ENCODE measurements around the gene TMA7. TPM values are rescaled to one million over a fixed set of nuclear protein-coding genes. Genes with fewer than 3 reads are reported as not detected.

TMA7 gene
- total and polyA plus RNA-seq, 9 of the 15 experiments (the other 6 are each of a cell fraction or from before 2014, with no cell fraction given): 209 to 1,003 (median 486) TPM

DNA sequence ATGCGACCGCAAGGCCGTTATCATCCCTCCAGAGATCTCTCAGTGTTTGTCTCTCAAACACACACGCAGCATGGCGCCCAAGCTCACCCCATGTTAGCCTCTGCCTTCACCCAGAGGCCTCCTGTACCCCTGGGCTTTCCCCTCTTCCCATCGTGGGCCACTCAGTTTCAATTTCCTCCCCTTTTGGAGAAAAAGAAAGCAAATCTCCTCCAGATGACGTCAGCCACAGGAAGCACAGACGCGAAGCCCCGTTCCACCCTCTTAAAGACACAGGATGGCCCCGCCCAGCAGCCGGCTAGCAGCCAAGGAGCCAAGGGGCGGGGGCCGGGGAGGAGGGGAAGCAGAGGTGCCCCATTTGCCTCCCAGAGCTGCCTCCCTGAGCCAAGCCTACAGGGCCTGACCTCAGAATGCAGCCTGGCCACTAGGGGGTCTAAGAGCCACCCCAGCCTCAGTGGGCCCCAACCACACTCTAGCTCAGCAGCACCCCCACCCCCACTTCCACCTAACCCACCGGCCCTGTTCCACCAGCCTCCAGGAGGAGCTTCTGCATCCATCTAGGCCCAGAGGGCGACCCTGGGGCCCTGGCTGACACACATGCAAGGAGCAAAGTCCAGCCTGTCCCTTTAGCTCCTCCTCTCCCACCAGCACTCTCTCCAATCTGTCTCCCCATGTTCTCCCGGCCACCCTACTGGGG, 33.0 kb downstream of the TMA7 start (continued):
- TF ChIP-seq ID3 (CRISPR knock-in tag; IDR thresholded peaks at IDR 0.05) (no peak), ID3 (tag; IDR thresholded peaks at IDR 0.05) (0 out of 2 replicates have a peak, but pooled peaks have one; percentile 40), NR0B1 (IDR thresholded peaks at IDR 0.05; ENCODE audit: partially characterized antibody) (no peak), ZNF175 (CRISPR knock-in tag; IDR thresholded peaks at IDR 0.05; ENCODE audit: low read depth) (no peak), TEAD4 (IDR thresholded peaks at IDR 0.05; ENCODE audit: low read length) (0 out of 2 replicates have a peak, but pooled peaks have one; percentile 22), TEAD4 (CRISPR knock-in tag; IDR thresholded peaks at IDR 0.05; ENCODE audit: borderline replicate concordance) (no peak), MYC (IDR thresholded peaks at IDR 0.05; ENCODE audit: low read depth, low read length) (peak; percentile 74), MYC (CRISPR knock-in tag; IDR thresholded peaks at IDR 0.05; ENCODE audit: borderline replicate concordance, low read depth) (no peak), MXI1 (IDR thresholded peaks at IDR 0.05; ENCODE audit: low read depth, low read length) (no peak), MEF2A (IDR thresholded peaks at IDR 0.05; ENCODE audit: control insufficient read depth, low read depth, low read length) (no peak), ZNF165 (CRISPR knock-in tag; IDR thresholded peaks at IDR 0.05; ENCODE audit: borderline replicate concordance) (no peak), RBM39 (optimal IDR thresholded peaks at IDR 0.05; ENCODE audit: low read depth, low read length) (peak; percentile 45), NRF1 (conservative IDR thresholded peaks at IDR 0.05 in 1 of 2, IDR thresholded peaks at IDR 0.05 in 1 of 2) (peak; percentile 17 to 29; a peak in 3 of 4 replicates), ZNF436 (CRISPR knock-in tag; IDR thresholded peaks at IDR 0.05) (no peak), CTCF (IDR thresholded peaks at IDR 0.05 in 2 of 3, conservative IDR thresholded peaks at IDR 0.05 in 1 of 3; ENCODE audit: insufficient read depth in 2 of 3, low read depth in 1 of 3, low read length in 3 of 3) (peak; percentile 54 to 59 (median 55))
- TF ChIP-seq, protein P1, sequence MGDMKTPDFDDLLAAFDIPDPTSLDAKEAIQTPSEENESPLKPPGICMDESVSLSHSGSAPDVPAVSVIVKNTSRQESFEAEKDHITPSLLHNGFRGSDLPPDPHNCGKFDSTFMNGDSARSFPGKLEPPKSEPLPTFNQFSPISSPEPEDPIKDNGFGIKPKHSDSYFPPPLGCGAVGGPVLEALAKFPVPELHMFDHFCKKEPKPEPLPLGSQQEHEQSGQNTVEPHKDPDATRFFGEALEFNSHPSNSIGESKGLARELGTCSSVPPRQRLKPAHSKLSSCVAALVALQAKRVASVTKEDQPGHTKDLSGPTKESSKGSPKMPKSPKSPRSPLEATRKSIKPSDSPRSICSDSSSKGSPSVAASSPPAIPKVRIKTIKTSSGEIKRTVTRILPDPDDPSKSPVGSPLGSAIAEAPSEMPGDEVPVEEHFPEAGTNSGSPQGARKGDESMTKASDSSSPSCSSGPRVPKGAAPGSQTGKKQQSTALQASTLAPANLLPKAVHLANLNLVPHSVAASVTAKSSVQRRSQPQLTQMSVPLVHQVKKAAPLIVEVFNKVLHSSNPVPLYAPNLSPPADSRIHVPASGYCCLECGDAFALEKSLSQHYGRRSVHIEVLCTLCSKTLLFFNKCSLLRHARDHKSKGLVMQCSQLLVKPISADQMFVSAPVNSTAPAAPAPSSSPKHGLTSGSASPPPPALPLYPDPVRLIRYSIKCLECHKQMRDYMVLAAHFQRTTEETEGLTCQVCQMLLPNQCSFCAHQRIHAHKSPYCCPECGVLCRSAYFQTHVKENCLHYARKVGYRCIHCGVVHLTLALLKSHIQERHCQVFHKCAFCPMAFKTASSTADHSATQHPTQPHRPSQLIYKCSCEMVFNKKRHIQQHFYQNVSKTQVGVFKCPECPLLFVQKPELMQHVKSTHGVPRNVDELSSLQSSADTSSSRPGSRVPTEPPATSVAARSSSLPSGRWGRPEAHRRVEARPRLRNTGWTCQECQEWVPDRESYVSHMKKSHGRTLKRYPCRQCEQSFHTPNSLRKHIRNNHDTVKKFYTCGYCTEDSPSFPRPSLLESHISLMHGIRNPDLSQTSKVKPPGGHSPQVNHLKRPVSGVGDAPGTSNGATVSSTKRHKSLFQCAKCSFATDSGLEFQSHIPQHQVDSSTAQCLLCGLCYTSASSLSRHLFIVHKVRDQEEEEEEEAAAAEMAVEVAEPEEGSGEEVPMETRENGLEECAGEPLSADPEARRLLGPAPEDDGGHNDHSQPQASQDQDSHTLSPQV (IDR thresholded peaks at IDR 0.05): peak; percentile 63; the same call in 1 of the 2 replicates
- TF ChIP-seq, protein P2, sequence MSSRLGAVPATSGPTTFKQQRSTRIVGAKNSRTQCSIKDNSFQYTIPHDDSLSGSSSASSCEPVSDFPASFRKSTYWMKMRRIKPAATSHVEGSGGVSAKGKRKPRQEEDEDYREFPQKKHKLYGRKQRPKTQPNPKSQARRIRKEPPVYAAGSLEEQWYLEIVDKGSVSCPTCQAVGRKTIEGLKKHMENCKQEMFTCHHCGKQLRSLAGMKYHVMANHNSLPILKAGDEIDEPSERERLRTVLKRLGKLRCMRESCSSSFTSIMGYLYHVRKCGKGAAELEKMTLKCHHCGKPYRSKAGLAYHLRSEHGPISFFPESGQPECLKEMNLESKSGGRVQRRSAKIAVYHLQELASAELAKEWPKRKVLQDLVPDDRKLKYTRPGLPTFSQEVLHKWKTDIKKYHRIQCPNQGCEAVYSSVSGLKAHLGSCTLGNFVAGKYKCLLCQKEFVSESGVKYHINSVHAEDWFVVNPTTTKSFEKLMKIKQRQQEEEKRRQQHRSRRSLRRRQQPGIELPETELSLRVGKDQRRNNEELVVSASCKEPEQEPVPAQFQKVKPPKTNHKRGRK (tag; IDR thresholded peaks at IDR 0.05): no peak

All from K562 (cell line).